Thoracic aorta endothelial cell (primary cell): ENCODE measurements around the gene TIGD2. TPM values are rescaled to one million over a fixed set of nuclear protein-coding genes. Genes with fewer than 3 reads are reported as not detected.

Experiments
- small RNA-seq: library from RNA; depleted of rRNA; stranded (forward); fragments of <200 nt; gene quantifications from one replicate; pipeline ENCODE3, GENCODE V24; 2012
- total RNA-seq: library from RNA; depleted of rRNA; stranded (reverse); fragments of >200 nt; gene quantifications from 2 replicates; pipeline ENCODE4 v1.2.3, GENCODE V29; 2012

Gene TIGD2
- total RNA-seq: 4.9 and 5.9 TPM in 2 replicates

GRCh38 chr4:89110986-89111832 lies at the start of gene TIGD2:
TSS of gene TIGD2 (plus strand) at chr4:89111533. CDS start at chr4:89112975, 1,442 bp downstream.

Small RNA genes within 50 kb of the gene (small RNA-seq; reads per million reads assigned to genes)
- gene RNU6-907P: not detected

Other genes starting within 250 kb of the TIGD2 start
- 9.8 and 13.9 TPM in 2 replicates for gene FAM13A, start 54.3 kb upstream of the TIGD2 start, total RNA-seq
- 2.7 and 2.8 TPM in 2 replicates for gene GPRIN3, start 196.3 kb downstream of the TIGD2 start, total RNA-seq